NCI-H1092 treated with DMSO at 0.1 percent for 48 hours (cell line): ENCODE data around the gene EPGN.

Experiments used
- DNase-seq: peaks from one replicate; lab custom pipeline; 2025; lab: John Stamatoyannopoulos, UW

The EPGN gene, protein sequence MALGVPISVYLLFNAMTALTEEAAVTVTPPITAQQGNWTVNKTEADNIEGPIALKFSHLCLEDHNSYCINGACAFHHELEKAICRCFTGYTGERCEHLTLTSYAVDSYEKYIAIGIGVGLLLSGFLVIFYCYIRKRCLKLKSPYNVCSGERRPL

DNA sequence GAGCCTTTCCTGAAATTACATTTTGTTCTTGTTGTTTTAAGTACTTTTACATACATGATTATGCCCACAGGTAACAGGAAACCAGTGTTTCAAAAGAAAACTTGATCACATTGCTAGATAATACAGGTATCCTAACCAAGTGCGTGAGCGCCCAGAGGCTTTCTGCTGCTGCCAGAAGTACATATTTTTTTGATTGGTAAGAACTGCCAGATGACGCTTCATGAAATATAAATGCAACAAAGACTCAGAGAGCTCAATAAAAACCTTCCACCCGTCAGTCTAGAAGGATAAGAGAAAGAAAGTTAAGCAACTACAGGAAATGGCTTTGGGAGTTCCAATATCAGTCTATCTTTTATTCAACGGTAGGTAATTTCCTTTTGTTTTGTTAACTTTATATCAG lies at the start of gene EPGN:
Gene EPGN (plus strand): TSS at position 256 of the 400 bp plus-strand sequence. CDS start 64 bp downstream, at position 320.
- DNase-seq: no peak

DNA sequence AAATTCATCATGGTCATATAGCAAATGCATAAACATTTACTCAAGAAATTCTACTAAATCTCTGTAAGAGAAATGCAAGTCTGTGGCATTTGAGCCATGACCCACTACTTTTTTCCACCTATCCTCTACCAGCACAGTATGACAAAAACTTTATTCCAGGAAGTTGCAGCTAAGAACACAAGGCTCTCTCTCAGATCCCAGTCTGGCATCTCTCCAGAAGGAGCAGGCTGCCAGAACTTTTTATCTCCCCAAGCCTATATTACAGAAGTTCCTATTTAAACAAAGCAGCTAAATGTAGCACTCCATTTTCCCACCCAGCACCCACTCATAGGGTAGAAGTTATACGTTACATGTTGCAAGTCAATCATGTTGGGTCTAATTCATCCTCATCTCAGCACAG lies 49.3 kb upstream of the EPGN start:
- no peak for DNase-seq

DNA sequence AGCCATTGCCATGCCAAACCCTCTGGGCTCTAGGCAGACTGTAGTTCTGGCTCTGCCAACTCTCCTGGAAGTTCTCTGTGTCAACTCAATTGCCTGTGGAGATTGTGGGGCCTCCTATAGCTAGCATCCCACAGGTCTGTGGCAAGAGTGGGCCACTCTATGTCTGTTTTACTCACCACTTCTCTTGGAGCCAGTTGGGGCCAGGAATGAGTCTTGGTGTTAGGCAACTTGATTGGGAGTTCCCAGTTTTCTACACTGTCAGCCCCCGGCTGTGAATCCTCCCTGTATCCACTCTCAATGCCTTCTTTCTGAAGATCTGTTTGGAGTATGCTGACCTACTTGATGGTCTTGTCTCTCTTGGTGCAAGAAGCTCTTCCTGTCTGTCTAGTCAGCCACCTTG lies 48.2 kb upstream of the EPGN start:
- DNase-seq: no peak

DNA sequence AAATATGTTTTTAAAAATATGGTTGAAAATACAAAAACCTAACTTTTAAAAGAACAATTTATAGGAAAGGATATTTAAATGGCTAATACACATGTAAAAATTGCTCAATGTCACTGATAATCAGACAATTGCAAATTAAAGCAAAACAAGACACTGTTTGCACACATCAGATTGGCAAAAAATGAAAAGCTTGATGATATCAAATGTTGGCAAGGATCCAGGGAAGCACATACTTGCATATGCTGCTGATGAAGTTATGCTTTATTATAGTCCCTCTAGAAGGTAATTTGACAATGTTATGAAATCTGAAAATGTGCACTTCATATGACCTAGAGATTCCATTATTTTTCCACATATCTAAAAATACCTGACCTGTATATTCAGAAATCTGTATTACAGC lies 45.7 kb upstream of the EPGN start:
- no peak for DNase-seq

- no peak for DNase-seq
Measured at GRCh38 chr4:74263551-74263950, 44.7 kb upstream of the EPGN start.

GRCh38 chr4:74266081-74266480 lies 42.2 kb upstream of the EPGN start:
- DNase-seq: no peak

DNA sequence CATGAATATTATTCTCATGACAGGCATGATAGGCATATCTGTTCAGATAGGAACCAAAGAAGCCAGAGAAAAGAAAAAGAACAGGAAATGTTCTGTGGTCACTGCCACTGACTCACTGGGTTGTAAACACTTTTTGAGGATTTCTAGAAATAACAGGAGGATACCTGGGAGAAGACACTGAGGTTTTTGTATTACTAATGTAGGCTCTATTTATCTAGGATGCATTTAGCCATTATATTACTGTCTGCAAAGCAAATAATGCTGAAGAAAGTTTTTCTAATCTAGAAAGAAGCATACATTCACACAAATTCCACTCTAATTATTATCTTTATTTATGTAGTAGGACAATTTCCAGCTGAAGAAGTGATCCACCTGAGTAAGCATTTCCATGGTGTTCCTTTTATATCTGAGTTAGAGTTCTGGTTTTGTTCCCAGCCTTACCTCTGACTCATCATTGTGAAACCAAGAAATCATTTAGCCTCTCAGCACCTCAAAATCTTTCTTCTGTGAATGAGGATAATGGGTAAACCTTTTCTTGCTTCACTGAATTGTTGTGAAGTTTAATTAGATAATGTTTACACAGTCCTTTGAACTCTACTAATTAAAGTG lies 40.2 kb upstream of the EPGN start:
- no peak for DNase-seq

- no peak for DNase-seq
Measured at GRCh38 chr4:74268643-74269042, 39.6 kb upstream of the EPGN start.

DNA sequence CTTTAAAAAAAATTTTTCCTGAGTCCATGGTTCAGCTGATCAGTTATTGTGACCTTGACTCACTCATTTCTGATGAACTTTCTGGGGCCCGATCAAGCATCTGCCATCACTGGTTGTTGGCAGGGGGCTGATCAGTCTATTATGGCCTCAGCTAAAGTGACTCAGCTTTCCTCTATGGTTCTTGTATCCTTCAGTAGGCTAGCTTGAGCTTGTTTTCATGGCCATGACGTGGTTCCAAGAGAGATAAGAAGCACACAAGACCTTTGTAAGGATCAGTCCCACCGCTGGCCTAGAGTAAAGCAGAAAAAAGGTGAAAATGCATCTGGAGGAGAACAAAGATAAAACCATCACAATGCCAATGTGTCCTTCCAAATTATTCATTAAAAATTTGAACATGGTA lies 29.8 kb upstream of the EPGN start:
- no peak for DNase-seq

GRCh38 chr4:74279716-74280115 lies 28.6 kb upstream of the EPGN start:
- DNase-seq: no peak

- DNase-seq: no peak
Measured at GRCh38 chr4:74282926-74283325, 25.3 kb upstream of the EPGN start.

- DNase-seq: no peak
Measured at GRCh38 chr4:74283614-74284013, 24.7 kb upstream of the EPGN start.

- no peak for DNase-seq
Measured at GRCh38 chr4:74284053-74284452, 24.2 kb upstream of the EPGN start.

DNA sequence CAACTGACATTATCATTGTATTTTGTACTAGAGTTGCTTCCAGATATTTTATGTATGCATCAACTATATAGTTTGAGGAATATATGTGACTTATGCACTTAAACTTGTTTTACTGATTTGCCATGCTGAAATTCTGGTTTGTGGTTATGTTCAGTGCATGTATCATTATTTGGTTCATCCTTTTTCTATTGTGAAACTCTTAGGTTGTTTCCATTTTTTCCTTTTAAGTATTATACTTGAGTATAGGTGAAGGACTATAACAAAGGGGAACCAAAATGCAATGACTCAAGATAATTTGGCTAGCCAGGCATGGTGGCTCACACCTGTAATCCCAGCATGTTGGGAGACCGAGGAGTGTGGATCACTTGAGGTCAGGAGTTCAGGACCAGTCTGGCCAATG lies 21.1 kb upstream of the EPGN start:
- DNase-seq: no peak

- DNase-seq: no peak
Measured at GRCh38 chr4:74287791-74288190, 20.5 kb upstream of the EPGN start.

GRCh38 chr4:74291471-74291870 lies 16.8 kb upstream of the EPGN start:
- no peak for DNase-seq

DNA sequence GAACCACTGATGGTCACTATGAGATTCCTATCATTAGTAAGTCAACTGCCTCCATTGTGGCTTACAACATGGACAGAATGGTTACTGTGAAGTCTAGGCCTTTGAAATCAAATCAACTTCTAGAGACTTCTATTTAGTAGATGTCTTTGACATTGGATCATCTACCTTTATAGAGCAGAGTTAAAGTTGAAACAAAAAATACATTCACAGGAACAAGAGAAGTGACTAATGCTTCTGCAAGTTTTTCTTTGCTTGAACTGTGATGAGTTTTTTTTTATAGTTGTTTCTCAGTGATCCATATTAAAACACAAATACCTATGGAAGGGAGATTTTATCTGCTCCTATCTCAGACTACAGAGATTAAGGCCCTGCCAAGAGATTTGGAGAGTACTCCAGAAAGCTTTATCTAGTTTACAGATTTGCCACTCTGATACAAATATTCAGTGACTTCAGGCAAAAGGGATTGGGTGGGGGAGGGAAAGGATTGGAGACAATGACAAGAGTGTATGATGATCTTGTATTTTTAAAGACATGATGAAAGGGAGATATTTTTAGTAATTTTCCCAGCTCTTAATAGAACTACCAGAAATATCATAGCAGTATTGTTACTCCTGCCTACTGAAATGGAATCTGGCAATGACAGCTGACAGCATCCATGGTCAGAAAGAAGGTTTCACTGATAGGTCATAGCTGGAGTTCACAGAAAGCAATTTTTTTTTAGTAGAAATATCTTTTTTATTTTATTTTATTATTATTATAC lies 16.0 kb upstream of the EPGN start:
- DNase-seq: no peak

GRCh38 chr4:74293558-74293957 lies 14.7 kb upstream of the EPGN start:
- no peak for DNase-seq

DNA sequence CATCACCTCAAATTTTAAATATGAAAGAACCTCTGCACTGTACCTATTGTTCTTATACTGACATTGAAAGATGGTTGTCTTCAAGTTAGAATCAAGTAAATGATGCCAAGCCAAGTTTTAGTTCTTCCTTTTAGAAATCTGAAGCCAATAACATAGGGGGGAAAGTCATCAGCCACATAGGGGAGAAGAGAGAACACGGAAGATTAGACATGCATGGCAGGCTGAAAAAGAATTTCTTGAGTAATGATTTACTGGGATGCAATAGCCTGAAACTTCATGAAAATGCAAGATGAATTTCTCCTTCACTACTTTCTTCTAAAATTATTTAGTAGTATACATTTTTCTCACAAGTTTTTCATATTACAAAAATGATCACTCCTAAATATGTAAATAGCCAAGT lies 13.6 kb upstream of the EPGN start:
- no peak for DNase-seq

DNA sequence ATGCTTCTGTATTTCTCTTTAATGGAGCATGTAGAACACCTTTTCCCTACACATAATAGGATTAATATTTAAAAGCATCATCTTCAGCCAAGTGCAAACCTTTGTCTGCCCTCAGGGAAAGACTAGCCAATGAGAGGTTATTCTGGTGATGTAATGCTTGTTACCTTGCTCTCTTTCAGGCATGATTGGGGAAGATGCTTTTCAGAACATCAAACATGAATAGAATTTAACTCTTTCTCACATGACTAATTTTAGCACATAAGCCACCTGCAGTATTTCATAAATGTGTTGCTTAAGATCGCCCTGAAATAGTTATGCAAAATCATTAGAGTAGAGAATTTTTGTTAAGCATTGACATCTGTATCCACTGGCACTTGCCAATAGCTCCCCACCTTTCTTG lies 10.7 kb upstream of the EPGN start:
- no peak for DNase-seq

DNA sequence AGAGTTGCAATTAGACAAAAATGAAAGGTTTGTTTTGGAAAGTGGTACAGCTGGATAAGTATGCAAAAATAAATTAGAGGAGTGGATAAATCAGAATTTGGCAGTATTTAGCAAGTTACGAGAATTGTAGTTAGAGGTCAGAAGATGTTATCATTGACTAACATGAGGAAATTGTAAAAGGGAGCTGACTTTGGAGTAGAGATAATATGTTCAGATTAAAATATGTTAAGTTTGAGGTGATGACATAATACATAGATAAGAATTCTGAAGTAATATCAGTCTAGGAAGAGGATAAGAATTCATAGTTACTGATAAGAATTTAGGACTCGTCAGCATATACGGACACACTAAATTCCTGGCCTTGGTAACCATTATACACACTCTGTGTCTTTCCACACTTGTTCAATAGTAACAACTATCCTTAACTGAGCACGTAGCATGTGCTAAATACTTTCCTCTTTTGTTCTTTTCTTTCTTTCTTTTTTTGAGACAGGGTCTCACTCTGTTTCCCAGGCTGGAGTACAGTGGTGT lies 4.1 kb upstream of the EPGN start:
- no peak for DNase-seq

GRCh38 chr4:74305000-74305399 lies 3.3 kb upstream of the EPGN start:
- DNase-seq: no peak

- no peak for DNase-seq
Measured at GRCh38 chr4:74307170-74307569, 1.1 kb upstream of the EPGN start.
